Measurements from ENCODE around the gene HTR1D.
A peak's percentile ranks its signal among the peaks of the same experiment; 100 is the strongest.

The HTR1D gene

GRCh38 chr1:23171181-23171755, 46.0 kb downstream of the HTR1D start:
- peak; percentile 48 for DNase-seq (ENCODE audit: low read depth)

GRCh38 chr1:23169727-23170335, 47.5 kb downstream of the HTR1D start:
- no peak for TF ChIP-seq CTCF (conservative IDR thresholded peaks at IDR 0.05; ENCODE audit: low read length)
- DNase-seq (ENCODE audit: low read depth): peak; percentile 98
- peak overlapping the region; percentile 89 for H3K4me3 ChIP-seq (ENCODE audit: low read length)

More at GRCh38 chr1:23171181-23171755, 46.0 kb downstream of the HTR1D start:
- no peak for TF ChIP-seq CTCF (conservative IDR thresholded peaks at IDR 0.05; ENCODE audit: low read length)
- no peak overlapping the region for H3K4me3 ChIP-seq (ENCODE audit: low read length)

- no peak for DNase-seq (ENCODE audit: low read depth)
- no peak for TF ChIP-seq CTCF (conservative IDR thresholded peaks at IDR 0.05; ENCODE audit: low read length)
- H3K4me3 ChIP-seq (ENCODE audit: low read length): peak overlapping the region; percentile 89
Observed at GRCh38 chr1:23169195-23169575, 48.1 kb downstream of the HTR1D start.

- TF ChIP-seq CTCF (conservative IDR thresholded peaks at IDR 0.05; ENCODE audit: low read length): no peak
- H3K4me3 ChIP-seq (ENCODE audit: low read length): peak within 1 kb of the TSS; percentile 89
- DNase-seq (ENCODE audit: low read depth): peak; percentile 84
Observed at GRCh38 chr1:23168445-23169194, 48.7 kb downstream of the HTR1D start, which contains the start of gene LUZP1. Gene LUZP1, minus strand, starts transcription at chr1:23168856.

- TF ChIP-seq CTCF (conservative IDR thresholded peaks at IDR 0.05; ENCODE audit: low read length): no peak
- H3K4me3 ChIP-seq (ENCODE audit: low read length): peak overlapping the region; percentile 89
- DNase-seq (ENCODE audit: low read depth): no peak
Observed at GRCh38 chr1:23168079-23168444, 49.2 kb downstream of the HTR1D start.

GRCh38 chr1:23167353-23168078, 49.8 kb downstream of the HTR1D start:
- peak; percentile 76 for DNase-seq (ENCODE audit: low read depth)
- H3K4me3 ChIP-seq (ENCODE audit: low read length): peak overlapping the region; percentile 89
- TF ChIP-seq CTCF (conservative IDR thresholded peaks at IDR 0.05; ENCODE audit: low read length): 0 out of 2 replicates have a peak, but pooled peaks have one; percentile 5

Measured in AG10803 (cell line).